Sigmoid colon (tissue), 7 donors: ENCODE data around the gene TXNRD2. TPM values are rescaled to one million over a fixed set of nuclear protein-coding genes. Genes with fewer than 3 reads are reported as not detected.

Experiments
- DNase-seq: peaks from one replicate; pipeline ENCODE4 v3.0.0-alpha.2; 2019
- H3K27ac ChIP-seq, 4 donors: fragments of 200-600 bp; sonication (generic); one replicate each; pipeline ENCODE4 v1.5.1; 2016 to 2019; ENCODE audit warnings: mild to moderate bottlenecking in 1 of 4
- H3K27me3 ChIP-seq, 3 donors: fragments of 200-600 bp; sonication (generic); one replicate each; pipeline ENCODE4 v1.5.1; 2019; ENCODE audit warnings: mild to moderate bottlenecking in 1 of 3
- H3K36me3 ChIP-seq, 4 donors: fragments of 200-600 bp; sonication (generic); one replicate each; pipeline ENCODE4 v1.5.1; 2016 to 2019
- H3K4me1 ChIP-seq, 4 donors: fragments of 200-600 bp; sonication (generic); one replicate each; pipeline ENCODE4 v1.5.1; 2017 to 2019
- H3K4me3 ChIP-seq, 4 donors: fragments of 200-600 bp; sonication (generic); one replicate each; pipeline ENCODE4 v1.5.1; 2017 to 2019; ENCODE audit warnings: mild to moderate bottlenecking in 2 of 4, moderate library complexity in 1 of 4
- H3K9me3 ChIP-seq, 4 donors: fragments of 200-600 bp in 3 of 4; sonication (generic) in 3 of 4; one replicate each; pipeline versions ENCODE4 v1.5.1 to v1.6.1; 2013 to 2019
- CTCF ChIP-seq, 4 experiments: fragments of 450-650 bp in 3 of 4; fragments of 200-600 bp in 1 of 4; IDR thresholded peaks; one replicate each; pipeline ENCODE4 v1.5.1; 2016 to 2019; ENCODE audit warnings: antibody characterized with exemption in 4 of 4, mild to moderate bottlenecking in 3 of 4, moderate library complexity in 2 of 4
- EP300 ChIP-seq, 4 donors: sonication (generic); formaldehyde crosslinking; IDR thresholded peaks; one replicate each; pipeline ENCODE4 v1.6.1; 2017; ENCODE audit warnings: antibody characterized with exemption in 4 of 4
- POLR2A ChIP-seq, 2 donors: fragments of 450-650 bp; IDR thresholded peaks; one replicate each; pipeline ENCODE4 v1.6.1; 2016; ENCODE audit warnings: antibody characterized with exemption in 2 of 2, mild to moderate bottlenecking in 2 of 2, moderate library complexity in 2 of 2
- POLR2AphosphoS5 ChIP-seq, 4 donors: sonication (generic); formaldehyde crosslinking; IDR thresholded peaks; one replicate each; pipeline ENCODE4 v1.6.1; 2017; ENCODE audit warnings: antibody characterized with exemption in 4 of 4
- WGBS, 2 donors: extraction: QIAGEN DNeasy Blood & Tissue Kit; methylation state at CpG; one replicate each; pipeline ENCODE4 v1.1.7; 2013; 5-methylcytosine and 5-hydroxymethylcytosine counted together
- intact Hi-C: fragments of 100-400 bp; cut with DNase I; formaldehyde crosslinking; loops from one replicate; pipeline ENCODE4 v1.15.1; 2023
- polyA plus RNA-seq, 3 donors: library from polyadenylated mRNA; stranded (reverse); fragments of 200-250 nt; gene quantifications; one replicate each; pipeline ENCODE4 v1.2.3, GENCODE V29; 2013
- total RNA-seq, 4 donors: library from RNA; depleted of rRNA; stranded (reverse); fragments of >200 nt; gene quantifications; one replicate each; pipeline ENCODE4 v1.1.0, GENCODE V29; 2016
- donor health status: healthy with polysubstance abuse.
- donor health status: Bipolar disorder and iron deficiency.
- donor health status: healthy.

TXNRD2 gene
- total and polyA plus RNA-seq, 7 donors = 13.2 to 29.6 (median 18.3) TPM

GRCh38 chr22:19848298-19849224, 93.1 kb downstream of the TXNRD2 start:
- Histone ChIP-seq H3K27ac (no peak overlapping the region), H3K27me3 (no peaks in the 10 kb centered on the region), H3K9me3 (no peaks in the 10 kb centered on the region), H3K36me3 (peaks cover 9 to 38% (median 22%) of the 10 kb centered on the region in 4 donors), H3K4me1 (peaks cover 0 to 33% (median 25%) of the 10 kb centered on the region in 4 donors), H3K4me3 (no peak overlapping the region)
- peak; percentile 59 for DNase-seq
- WGBS, 2 donors = 48 to 76% methylated on average over 7 of the region's 7 CpGs
- intact Hi-C loops = no loop called here
- no peak for TF ChIP-seq POLR2AphosphoS5 (IDR thresholded peaks at IDR 0.05)
- TF ChIP-seq EP300 (IDR thresholded peaks at IDR 0.05) = no peak

GRCh38 chr22:19847345-19847632, 94.3 kb downstream of the TXNRD2 start:
- peaks cover 9 to 35% (median 21%) of the 10 kb centered on the region in 4 donors for H3K36me3 ChIP-seq
- no peaks in the 10 kb centered on the region for H3K27me3 ChIP-seq
- no peak for TF ChIP-seq POLR2AphosphoS5 (IDR thresholded peaks at IDR 0.05)
- TF ChIP-seq EP300 (IDR thresholded peaks at IDR 0.05) = no peak
- TF ChIP-seq CTCF (IDR thresholded peaks at IDR 0.05) = no peak
- no peak for TF ChIP-seq POLR2A (IDR thresholded peaks at IDR 0.05)
- no peaks in the 10 kb centered on the region for H3K9me3 ChIP-seq
- intact Hi-C loops = no loop called here
- DNase-seq = peak; percentile 38
- peaks cover 0 to 22% (median 12%) of the 10 kb centered on the region in 4 donors for H3K4me1 ChIP-seq
- WGBS, 2 donors = 92 to 96% methylated on average over 2 of the region's 2 CpGs
- no peak overlapping the region for H3K4me3 ChIP-seq
- no peak overlapping the region for H3K27ac ChIP-seq

GRCh38 chr22:19846620-19847344, 94.8 kb downstream of the TXNRD2 start:
- no peak for TF ChIP-seq EP300 (IDR thresholded peaks at IDR 0.05)
- no peak for TF ChIP-seq CTCF (IDR thresholded peaks at IDR 0.05)
- no peak for TF ChIP-seq POLR2AphosphoS5 (IDR thresholded peaks at IDR 0.05)
- TF ChIP-seq POLR2A (IDR thresholded peaks at IDR 0.05) = no peak
- WGBS, 2 donors = 92 to 93% methylated on average over 9 of the region's 9 CpGs
- intact Hi-C loops = no loop called here

GRCh38 chr22:19845054-19845722, 96.4 kb downstream of the TXNRD2 start:
- no peak overlapping the region for H3K4me3 ChIP-seq
- intact Hi-C loops = no loop called here
- peaks cover 0 to 15% (median 12%) of the 10 kb centered on the region in 4 donors for H3K4me1 ChIP-seq
- WGBS, 2 donors = 76 to 85% methylated on average over 8 of the region's 8 CpGs
- peaks cover 0 to 14% (median 4%) of the 10 kb centered on the region in 4 donors for H3K36me3 ChIP-seq
- no peaks in the 10 kb centered on the region for H3K9me3 ChIP-seq
- H3K27me3 ChIP-seq = no peaks in the 10 kb centered on the region
- peak overlapping the region in 2 of 4 donors; percentile 11 to 34 for H3K27ac ChIP-seq
- TF ChIP-seq EP300 (IDR thresholded peaks at IDR 0.05) = no peak
- TF ChIP-seq POLR2AphosphoS5 (IDR thresholded peaks at IDR 0.05) = no peak
- no peak for TF ChIP-seq CTCF (IDR thresholded peaks at IDR 0.05)
- TF ChIP-seq POLR2A (IDR thresholded peaks at IDR 0.05) = no peak
- peak; percentile 49 for DNase-seq

More at GRCh38 chr22:19846620-19847344, 94.8 kb downstream of the TXNRD2 start:
- Histone ChIP-seq H3K27ac (no peak overlapping the region), H3K27me3 (no peaks in the 10 kb centered on the region), H3K4me1 (peaks cover 0 to 18% (median 12%) of the 10 kb centered on the region in 4 donors), H3K36me3 (peaks cover 6 to 30% (median 16%) of the 10 kb centered on the region in 4 donors), H3K4me3 (no peak overlapping the region), H3K9me3 (no peaks in the 10 kb centered on the region)
- peak; percentile 52 for DNase-seq
